Trophoblast cell (in vitro differentiated cells and primary cell): Measurements from ENCODE around the gene TMEM205.

Experiments
- DNase-seq, 2 donors: peaks; one replicate each; pipeline ENCODE4 v3.0.0-alpha.2; 2016
- H2AFZ ChIP-seq: 2 replicates; pipeline ENCODE4 v1.6.1; 2013; ENCODE audit warnings: low read length, moderate library complexity, mild to moderate bottlenecking; ENCODE audit not compliant: insufficient read depth, poor library complexity
- H2AK5ac ChIP-seq: 2 replicates; pipeline ENCODE4 v1.6.1; 2013; ENCODE audit warnings: mild to moderate bottlenecking, low read length
- H2BK120ac ChIP-seq: 2 replicates; pipeline ENCODE4 v1.6.1; 2013; ENCODE audit warnings: low read length, mild to moderate bottlenecking, moderate library complexity; ENCODE audit not compliant: insufficient read depth, poor library complexity
- H2BK12ac ChIP-seq: 2 replicates; pipeline ENCODE4 v1.6.1; 2013; ENCODE audit warnings: mild to moderate bottlenecking, low read length, moderate library complexity
- H2BK5ac ChIP-seq: 2 replicates; pipeline ENCODE4 v1.6.1; 2013; ENCODE audit warnings: low read length, low read depth, moderate library complexity, mild to moderate bottlenecking; ENCODE audit not compliant: poor library complexity
- H3K14ac ChIP-seq: 2 replicates; pipeline ENCODE4 v1.6.1; 2013; ENCODE audit warnings: mild to moderate bottlenecking, low read length
- H3K18ac ChIP-seq: 2 replicates; pipeline ENCODE4 v1.6.1; 2013; ENCODE audit warnings: mild to moderate bottlenecking, low read length
- H3K23ac ChIP-seq: 2 replicates; pipeline ENCODE4 v1.6.1; 2013; ENCODE audit warnings: low read length
- H3K27ac ChIP-seq: 2 replicates; pipeline ENCODE4 v1.5.1; 2013; ENCODE audit warnings: low read depth, mild to moderate bottlenecking, inconsistent platforms, low read length, moderate library complexity
- H3K27me3 ChIP-seq: 2 replicates; pipeline ENCODE4 v1.6.1; 2013; ENCODE audit warnings: inconsistent platforms, mild to moderate bottlenecking, low read length, moderate library complexity; ENCODE audit not compliant: insufficient read depth
- H3K36me3 ChIP-seq, 2 experiments: 1 replicate in 1 of 2; 2 replicates in 1 of 2; pipeline ENCODE4 v1.6.1; 2013; ENCODE audit warnings: low read length in 2 of 2, mild to moderate bottlenecking in 2 of 2, moderate library complexity in 1 of 2; ENCODE audit not compliant: insufficient read depth in 2 of 2, control insufficient read depth in 1 of 2
- H3K4ac ChIP-seq: 2 replicates; pipeline ENCODE4 v1.6.1; 2013; ENCODE audit warnings: low read depth, mild to moderate bottlenecking, low read length, moderate library complexity
- H3K4me1 ChIP-seq, 2 experiments: 1 replicate in 1 of 2; 2 replicates in 1 of 2; pipeline ENCODE4 v1.6.1; 2013; ENCODE audit warnings: low read length in 2 of 2, mild to moderate bottlenecking in 2 of 2, moderate library complexity in 1 of 2; ENCODE audit not compliant: insufficient read depth in 2 of 2, control insufficient read depth in 1 of 2
- H3K4me2 ChIP-seq: 2 replicates; pipeline ENCODE4 v1.6.1; 2013; ENCODE audit warnings: inconsistent platforms, mild to moderate bottlenecking, low read length, moderate library complexity
- H3K4me3 ChIP-seq: 2 replicates; pipeline ENCODE4 v1.5.1; 2013; ENCODE audit warnings: mild to moderate bottlenecking, low read depth, low read length, inconsistent platforms
- H3K79me1 ChIP-seq: one replicate; pipeline ENCODE4 v1.6.1; 2013; ENCODE audit warnings: low read length
- H3K79me2 ChIP-seq: 2 replicates; pipeline ENCODE4 v1.6.1; 2013; ENCODE audit warnings: low read length, mild to moderate bottlenecking; ENCODE audit not compliant: control insufficient read depth, insufficient read depth, poor library complexity
- H3K9ac ChIP-seq: 2 replicates; pipeline ENCODE4 v1.6.1; 2013; ENCODE audit warnings: mild to moderate bottlenecking, low read length
- H3K9me3 ChIP-seq: 2 replicates; pipeline ENCODE4 v1.6.1; 2013; ENCODE audit warnings: low read depth, mild to moderate bottlenecking, control low read depth, inconsistent platforms, low read length; ENCODE audit not compliant: insufficient read depth
- H4K12ac ChIP-seq: 2 replicates; pipeline ENCODE4 v1.6.1; 2013; ENCODE audit warnings: low read depth, mild to moderate bottlenecking, low read length, moderate library complexity
- H4K8ac ChIP-seq: 2 replicates; pipeline ENCODE4 v1.6.1; 2013; ENCODE audit warnings: low read depth, mild to moderate bottlenecking, low read length, moderate library complexity
- H4K91ac ChIP-seq: one replicate; pipeline ENCODE4 v1.6.1; 2013; ENCODE audit warnings: low read depth, mild to moderate bottlenecking, low read length, moderate library complexity
- WGBS: extraction: QIAGEN DNeasy Blood & Tissue Kit; methylation state at CpG from one replicate; pipeline ENCODE4 v1.1.7; 2013; ENCODE audit warnings: missing lambda C conversion rate; ENCODE audit not compliant: insufficient read length, insufficient coverage; ENCODE audit errors: extremely low coverage; 5-methylcytosine and 5-hydroxymethylcytosine counted together

TMEM205 gene

DNA sequence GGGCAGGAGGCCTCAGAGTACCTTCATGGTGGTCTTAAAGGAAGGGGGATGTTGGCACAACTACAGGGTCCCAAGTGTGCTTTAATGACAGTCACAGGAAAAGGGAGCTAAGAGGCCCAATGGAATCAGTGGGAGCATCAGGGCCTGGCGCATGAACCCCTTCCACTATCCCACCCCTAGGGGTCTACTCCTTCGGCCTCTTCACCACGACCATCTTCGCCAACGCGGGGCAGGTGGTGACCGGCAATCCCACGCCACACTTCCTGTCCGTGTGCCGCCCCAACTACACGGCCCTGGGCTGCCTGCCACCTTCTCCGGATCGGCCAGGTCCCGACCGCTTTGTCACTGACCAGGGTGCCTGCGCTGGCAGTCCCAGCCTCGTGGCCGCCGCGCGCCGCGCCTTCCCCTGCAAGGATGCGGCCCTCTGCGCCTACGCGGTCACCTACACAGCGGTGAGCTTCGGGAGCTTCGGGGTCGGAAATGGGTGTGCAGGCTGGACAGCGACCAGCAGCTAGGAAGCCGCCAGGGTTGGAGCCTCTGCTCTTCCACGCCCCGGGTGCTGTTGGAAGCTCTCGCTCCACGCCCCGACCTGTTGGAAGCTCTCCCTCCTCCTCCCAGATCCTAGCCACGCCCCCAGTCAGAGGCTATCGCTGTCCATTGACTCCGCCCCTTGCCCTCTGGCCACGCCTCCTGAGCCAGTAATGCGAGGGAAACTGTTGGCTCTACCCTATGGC lies 15.1 kb upstream of the TMEM205 start:
- H3K4me1 ChIP-seq: peaks cover 0 to 4% of the 10 kb centered on the region in 2 experiments
- no peak overlapping the region for H3K18ac ChIP-seq
- H4K12ac ChIP-seq: no peak overlapping the region
- no peak overlapping the region for H2AK5ac ChIP-seq
- no peaks in the 10 kb centered on the region for H3K79me2 ChIP-seq
- H3K4me3 ChIP-seq: peak overlapping the region; percentile 42
- H2BK5ac ChIP-seq: no peak overlapping the region
- no peak overlapping the region for H3K14ac ChIP-seq
- no peak overlapping the region for H4K8ac ChIP-seq
- no peaks in the 10 kb centered on the region for H3K36me3 ChIP-seq
- no peaks in the 10 kb centered on the region for H3K79me1 ChIP-seq
- no peak overlapping the region for H3K4ac ChIP-seq
- H3K9ac ChIP-seq: no peak overlapping the region
- no peaks in the 10 kb centered on the region for H3K27me3 ChIP-seq
- H3K9me3 ChIP-seq: peaks cover 5% of the 10 kb centered on the region
- H4K91ac ChIP-seq: no peak overlapping the region
- no peak overlapping the region for H2BK120ac ChIP-seq
- DNase-seq: peak; percentile 84 to 88
- H3K23ac ChIP-seq: no peak overlapping the region
- no peak overlapping the region for H3K27ac ChIP-seq
- WGBS: no CpG with 5 or more reads among the region's 43 CpGs
- H2AFZ ChIP-seq: no peak overlapping the region
- H3K4me2 ChIP-seq: peak overlapping the region; percentile 24
- no peak overlapping the region for H2BK12ac ChIP-seq

DNA sequence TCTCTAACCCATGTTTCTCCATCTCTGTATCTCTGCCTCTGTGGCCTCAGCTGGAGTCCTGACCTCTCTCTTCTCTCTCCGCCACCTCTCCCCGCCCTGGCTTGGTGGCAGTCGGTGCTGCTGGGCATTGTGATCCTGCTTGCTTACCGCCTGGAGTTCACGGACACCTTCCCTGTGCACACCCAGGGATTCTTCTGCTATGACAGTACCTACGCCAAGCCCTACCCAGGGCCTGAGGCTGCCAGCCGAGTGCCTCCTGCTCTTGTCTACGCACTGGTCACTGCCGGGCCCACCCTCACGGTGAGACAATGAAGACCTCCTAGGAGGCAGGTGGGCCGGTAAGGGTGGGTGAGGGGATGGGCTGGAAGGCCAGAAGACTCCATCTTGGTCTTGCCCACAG lies 13.4 kb upstream of the TMEM205 start:
- H3K79me1 ChIP-seq: no peaks in the 10 kb centered on the region
- no peak overlapping the region for H3K4me2 ChIP-seq
- no peak overlapping the region for H2BK120ac ChIP-seq
- H4K12ac ChIP-seq: no peak overlapping the region
- no peak overlapping the region for H2AFZ ChIP-seq
- H3K4me3 ChIP-seq: no peak overlapping the region
- no peaks in the 10 kb centered on the region for H3K79me2 ChIP-seq
- no peak overlapping the region for H3K18ac ChIP-seq
- H3K9ac ChIP-seq: no peak overlapping the region
- no peak overlapping the region for H3K14ac ChIP-seq
- H3K23ac ChIP-seq: no peak overlapping the region
- H4K91ac ChIP-seq: no peak overlapping the region
- H3K9me3 ChIP-seq: peaks cover 5% of the 10 kb centered on the region
- DNase-seq: no peak
- no peak overlapping the region for H2AK5ac ChIP-seq
- WGBS: no CpG with 5 or more reads among the region's 11 CpGs
- H3K36me3 ChIP-seq: no peaks in the 10 kb centered on the region
- H4K8ac ChIP-seq: no peak overlapping the region
- no peak overlapping the region for H2BK12ac ChIP-seq
- H2BK5ac ChIP-seq: no peak overlapping the region
- no peaks in the 10 kb centered on the region for H3K27me3 ChIP-seq
- peaks cover 0 to 10% of the 10 kb centered on the region in 2 experiments for H3K4me1 ChIP-seq
- H3K4ac ChIP-seq: no peak overlapping the region
- no peak overlapping the region for H3K27ac ChIP-seq

DNA sequence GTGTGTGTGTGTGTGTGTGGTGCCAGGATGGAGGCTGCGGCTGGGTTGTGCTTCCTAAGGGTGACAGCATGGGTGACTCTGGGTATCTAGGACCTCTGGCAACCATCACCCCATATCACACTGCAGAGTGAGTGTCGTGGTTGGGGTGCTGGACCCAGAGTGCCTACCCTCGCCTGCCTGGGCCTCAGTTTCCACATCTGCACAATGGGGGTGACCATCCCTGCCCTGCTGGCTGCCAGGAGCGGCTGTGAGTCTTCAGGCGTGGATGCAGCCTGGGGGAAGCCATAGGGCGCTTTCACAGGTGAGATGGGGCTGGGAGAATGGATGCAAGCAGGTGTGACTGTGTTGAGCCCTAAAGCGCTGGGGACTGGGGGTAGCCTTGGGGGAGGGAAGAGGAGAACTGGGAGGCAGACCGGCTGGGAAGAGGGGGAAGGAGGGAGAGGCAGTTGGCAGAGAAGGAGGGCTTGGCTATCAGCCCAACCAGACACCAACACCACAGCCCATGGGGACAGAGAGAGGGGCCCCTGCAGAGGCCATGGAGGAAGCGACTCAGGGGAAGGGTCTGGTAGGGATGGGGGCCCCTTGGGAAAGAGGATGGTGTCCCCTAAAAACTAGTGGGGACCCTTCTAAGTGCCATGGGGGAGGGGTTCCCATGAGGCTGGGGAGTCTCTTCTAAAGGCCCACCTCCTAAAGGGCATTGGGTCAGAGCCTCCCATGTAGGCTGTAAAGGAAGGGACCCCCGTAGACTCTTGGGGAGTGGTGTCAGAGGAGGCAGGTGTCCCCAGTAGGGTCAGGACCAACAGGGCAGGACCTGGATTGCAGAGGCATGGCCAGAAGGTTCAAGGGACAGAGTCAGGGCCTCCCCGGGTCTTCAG lies 10.8 kb upstream of the TMEM205 start:
- Histone ChIP-seq H2BK120ac (no peak overlapping the region), H2AK5ac (no peak overlapping the region), H3K27ac (no peak overlapping the region), H4K91ac (no peak overlapping the region), H2BK5ac (no peak overlapping the region), H3K79me2 (no peaks in the 10 kb centered on the region), H2AFZ (no peak overlapping the region), H3K9ac (no peak overlapping the region), H3K4ac (no peak overlapping the region), H3K14ac (no peak overlapping the region), H3K4me3 (peak overlapping the region; percentile 3), H3K79me1 (no peaks in the 10 kb centered on the region), H3K4me1 (peaks cover 0 to 10% of the 10 kb centered on the region in 2 experiments), H3K23ac (no peak overlapping the region), H3K36me3 (no peaks in the 10 kb centered on the region), H4K8ac (no peak overlapping the region), H3K27me3 (no peaks in the 10 kb centered on the region), H3K4me2 (no peak overlapping the region), H3K18ac (no peak overlapping the region), H2BK12ac (no peak overlapping the region), H3K9me3 (peaks cover 5% of the 10 kb centered on the region), H4K12ac (no peak overlapping the region)
- WGBS: no CpG with 5 or more reads among the region's 11 CpGs
- DNase-seq: no peak

DNA sequence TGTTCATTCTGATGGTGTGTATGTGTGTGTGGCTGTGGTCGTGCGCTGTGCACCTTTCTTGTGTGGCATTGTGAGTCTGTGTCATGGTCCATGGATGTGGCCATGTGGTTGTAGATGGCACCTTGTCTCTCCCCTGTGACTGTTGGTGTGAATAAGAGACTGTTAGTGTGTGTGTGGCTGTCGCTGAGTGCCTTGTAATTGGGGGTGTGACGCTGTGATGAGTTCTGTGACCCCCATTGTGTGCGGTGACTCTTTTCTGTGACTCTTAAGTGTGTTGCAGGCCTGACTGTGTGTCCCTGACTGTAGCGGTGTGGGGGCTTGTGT lies 10.0 kb upstream of the TMEM205 start:
- Histone ChIP-seq H3K4me3 (peak overlapping the region; percentile 43), H3K4ac (no peak overlapping the region), H3K23ac (no peak overlapping the region), H3K9me3 (peaks cover 3% of the 10 kb centered on the region), H2AFZ (no peak overlapping the region), H2AK5ac (no peak overlapping the region), H2BK12ac (no peak overlapping the region), H3K14ac (no peak overlapping the region), H3K27me3 (no peaks in the 10 kb centered on the region), H3K79me1 (no peaks in the 10 kb centered on the region), H4K91ac (no peak overlapping the region), H3K27ac (no peak overlapping the region), H2BK5ac (no peak overlapping the region), H3K4me2 (peak overlapping the region; percentile 18), H3K9ac (no peak overlapping the region), H3K36me3 (no peaks in the 10 kb centered on the region), H4K12ac (no peak overlapping the region), H3K4me1 (peaks cover 0 to 7% of the 10 kb centered on the region in 2 experiments), H2BK120ac (no peak overlapping the region), H4K8ac (no peak overlapping the region), H3K79me2 (no peaks in the 10 kb centered on the region), H3K18ac (no peak overlapping the region)
- WGBS: no CpG with 5 or more reads among the region's 6 CpGs
- no peak for DNase-seq
